MM.1S (cell line): Measurements from ENCODE around the gene KCNQ5.

Experiments
- EZH2 ChIP-seq: fragments of 300-600 bp; sonication (generic); optimal IDR thresholded peaks from 2 replicates; pipeline ENCODE3; 2017; ENCODE audit warnings: low read depth, mild to moderate bottlenecking, antibody characterized with exemption, low read length, mixed read lengths
- EZH2phosphoT487 ChIP-seq: fragments of 300-600 bp; sonication (generic); IDR thresholded peaks from 2 replicates; pipeline ENCODE4 v1.6.1; 2018; ENCODE audit warnings: antibody characterized with exemption, low read length
- TF ChIP-seq, protein P1 (sequence below): fragments of 300-600 bp; sonication (generic); IDR thresholded peaks from 2 replicates; pipeline ENCODE4 v1.5.1; 2016; ENCODE audit warnings: antibody characterized with exemption, low read length, mixed read lengths

GRCh38 chr6:72621291-72622093, at the start of gene KCNQ5:
- TF ChIP-seq, protein P1, sequence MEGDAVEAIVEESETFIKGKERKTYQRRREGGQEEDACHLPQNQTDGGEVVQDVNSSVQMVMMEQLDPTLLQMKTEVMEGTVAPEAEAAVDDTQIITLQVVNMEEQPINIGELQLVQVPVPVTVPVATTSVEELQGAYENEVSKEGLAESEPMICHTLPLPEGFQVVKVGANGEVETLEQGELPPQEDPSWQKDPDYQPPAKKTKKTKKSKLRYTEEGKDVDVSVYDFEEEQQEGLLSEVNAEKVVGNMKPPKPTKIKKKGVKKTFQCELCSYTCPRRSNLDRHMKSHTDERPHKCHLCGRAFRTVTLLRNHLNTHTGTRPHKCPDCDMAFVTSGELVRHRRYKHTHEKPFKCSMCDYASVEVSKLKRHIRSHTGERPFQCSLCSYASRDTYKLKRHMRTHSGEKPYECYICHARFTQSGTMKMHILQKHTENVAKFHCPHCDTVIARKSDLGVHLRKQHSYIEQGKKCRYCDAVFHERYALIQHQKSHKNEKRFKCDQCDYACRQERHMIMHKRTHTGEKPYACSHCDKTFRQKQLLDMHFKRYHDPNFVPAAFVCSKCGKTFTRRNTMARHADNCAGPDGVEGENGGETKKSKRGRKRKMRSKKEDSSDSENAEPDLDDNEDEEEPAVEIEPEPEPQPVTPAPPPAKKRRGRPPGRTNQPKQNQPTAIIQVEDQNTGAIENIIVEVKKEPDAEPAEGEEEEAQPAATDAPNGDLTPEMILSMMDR = no peak
- no peak for TF ChIP-seq EZH2
- TF ChIP-seq EZH2phosphoT487 = no peak
